GM21529 (cell line): ENCODE measurements around the gene RIMS1.

Source experiments
- ATAC-seq: cut with Tn5 transposase; IDR thresholded peaks from one replicate; pipeline ENCODE4 v1.9.1; 2021; ENCODE audit not compliant: unreplicated experiment

RIMS1 gene

GRCh38 chr6:72411872-72412708 is 525.7 kb downstream of the RIMS1 start:
- ATAC-seq = peak; percentile 85

GRCh38 chr6:72412709-72413044 is 526.3 kb downstream of the RIMS1 start:
- ATAC-seq = no peak

GRCh38 chr6:72413884-72414283 is 527.5 kb downstream of the RIMS1 start:
- ATAC-seq = no peak

GRCh38 chr6:72414657-72415056 is 528.3 kb downstream of the RIMS1 start:
- no peak for ATAC-seq

GRCh38 chr6:72416744-72417465 is 530.6 kb downstream of the RIMS1 start:
- ATAC-seq = no peak

GRCh38 chr6:72417759-72418158 is 531.4 kb downstream of the RIMS1 start:
- ATAC-seq = no peak

- ATAC-seq = no peak
These were observed 532.1 kb downstream of the RIMS1 start for GRCh38 chr6:72418495-72418894.

- no peak for ATAC-seq
These were observed 533.6 kb downstream of the RIMS1 start for GRCh38 chr6:72419966-72420365.

GRCh38 chr6:72420409-72420808 is 534.1 kb downstream of the RIMS1 start:
- ATAC-seq = no peak

- no peak for ATAC-seq
These were observed 535.0 kb downstream of the RIMS1 start for GRCh38 chr6:72421387-72421786.

GRCh38 chr6:72422171-72422570 is 535.8 kb downstream of the RIMS1 start:
- ATAC-seq = no peak

GRCh38 chr6:72424476-72424875 is 538.1 kb downstream of the RIMS1 start:
- ATAC-seq = no peak

GRCh38 chr6:72425003-72425681 is 538.8 kb downstream of the RIMS1 start:
- no peak for ATAC-seq

- no peak for ATAC-seq
These were observed 554.3 kb downstream of the RIMS1 start for GRCh38 chr6:72440611-72441010.

GRCh38 chr6:72446430-72446829 is 560.1 kb downstream of the RIMS1 start:
- ATAC-seq = no peak
